IPS-NIHi7 (cell line): ENCODE results near the gene LCE1E.

Experiments
- DNase-seq: peaks from one replicate; pipeline ENCODE4 v3.0.0; 2012; ENCODE audit warnings: mixed read lengths; ENCODE audit errors: extremely low spot score

The LCE1E gene, protein sequence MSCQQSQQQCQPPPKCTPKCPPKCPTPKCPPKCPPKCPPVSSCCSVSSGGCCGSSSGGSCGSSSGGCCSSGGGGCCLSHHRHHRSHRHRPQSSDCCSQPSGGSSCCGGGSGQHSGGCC

DNA sequence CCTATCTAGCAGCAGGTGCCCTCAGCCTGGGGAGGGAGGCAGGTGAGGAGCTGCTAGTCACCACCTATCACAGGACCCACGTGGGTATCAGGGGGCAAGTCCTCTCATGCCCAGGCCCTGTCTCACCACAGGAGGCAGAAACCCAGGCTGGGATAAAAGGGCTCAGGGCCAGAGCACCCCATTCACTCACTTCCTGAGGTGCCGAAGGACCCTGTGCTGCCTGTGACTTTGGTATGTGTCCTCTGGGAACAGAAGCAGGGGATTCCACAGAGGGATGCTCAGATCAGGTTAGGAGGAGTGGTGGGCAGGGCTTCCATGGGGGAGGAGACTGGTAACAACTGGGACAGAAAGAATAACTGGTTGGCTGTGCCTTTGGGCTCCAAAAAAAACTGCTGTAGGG, at the start of gene LCE1E:
TSS of gene LCE1E (plus strand) at position 181 of the 400 bp plus-strand sequence. CDS start 1,043 bp downstream, outside the sequence.
- DNase-seq: no peak

DNA sequence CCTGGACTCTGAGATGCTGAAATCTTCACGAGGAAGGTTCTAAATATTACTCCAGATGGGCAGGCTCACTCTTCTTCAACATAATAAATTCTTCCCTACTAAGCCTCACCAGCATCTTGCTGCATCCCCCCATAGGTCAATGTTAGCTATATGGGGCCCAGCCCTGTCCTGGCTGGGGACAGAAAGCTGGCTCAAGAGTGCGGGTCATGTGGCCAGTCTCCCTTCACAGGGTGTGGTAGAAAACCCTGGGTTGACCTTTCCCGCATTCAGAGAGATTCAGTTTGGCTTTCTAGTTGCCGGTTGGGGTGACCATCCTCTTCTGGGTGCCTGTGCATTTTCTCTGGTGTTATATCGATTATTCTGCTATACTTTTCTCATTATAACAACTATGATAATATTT, 48.1 kb upstream of the LCE1E start:
- no peak for DNase-seq

DNA sequence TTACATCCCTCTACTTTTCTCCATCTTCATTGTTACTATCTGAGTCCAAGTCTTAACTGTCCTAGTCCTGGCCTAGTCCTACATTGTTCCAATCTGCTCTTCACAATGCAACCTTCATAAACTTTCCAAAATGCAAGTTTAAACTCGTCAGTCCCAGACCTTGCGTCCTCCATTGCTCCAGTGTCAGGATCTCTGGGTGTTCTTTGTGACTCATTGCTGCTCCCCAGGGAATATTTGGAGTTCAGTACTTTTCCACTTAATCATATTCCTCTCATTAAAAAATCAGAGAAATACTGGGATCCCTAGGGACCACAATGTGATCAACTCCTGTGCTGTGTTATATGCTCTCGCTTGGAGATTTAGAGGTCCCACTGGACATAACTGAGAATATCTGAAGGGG, 46.2 kb upstream of the LCE1E start:
- DNase-seq: no peak

DNA sequence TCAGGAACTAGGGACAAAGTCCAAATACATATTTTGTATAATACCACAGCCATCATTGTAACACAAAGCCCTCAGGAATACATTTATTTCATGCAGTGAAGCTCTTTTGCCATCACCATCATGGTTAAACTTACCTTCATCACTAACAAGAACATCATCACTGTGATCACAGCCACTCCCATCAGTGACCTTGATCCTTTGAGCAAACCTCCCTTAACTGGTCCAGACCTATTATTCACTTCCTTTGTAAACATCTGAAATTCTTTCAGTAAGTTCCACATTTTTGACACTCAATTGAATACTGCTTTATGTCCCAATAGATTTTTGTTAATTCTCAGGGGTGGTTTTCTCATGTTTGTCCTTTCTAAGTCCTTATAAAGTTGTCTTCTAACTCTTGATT, 44.4 kb upstream of the LCE1E start:
- DNase-seq: no peak

DNA sequence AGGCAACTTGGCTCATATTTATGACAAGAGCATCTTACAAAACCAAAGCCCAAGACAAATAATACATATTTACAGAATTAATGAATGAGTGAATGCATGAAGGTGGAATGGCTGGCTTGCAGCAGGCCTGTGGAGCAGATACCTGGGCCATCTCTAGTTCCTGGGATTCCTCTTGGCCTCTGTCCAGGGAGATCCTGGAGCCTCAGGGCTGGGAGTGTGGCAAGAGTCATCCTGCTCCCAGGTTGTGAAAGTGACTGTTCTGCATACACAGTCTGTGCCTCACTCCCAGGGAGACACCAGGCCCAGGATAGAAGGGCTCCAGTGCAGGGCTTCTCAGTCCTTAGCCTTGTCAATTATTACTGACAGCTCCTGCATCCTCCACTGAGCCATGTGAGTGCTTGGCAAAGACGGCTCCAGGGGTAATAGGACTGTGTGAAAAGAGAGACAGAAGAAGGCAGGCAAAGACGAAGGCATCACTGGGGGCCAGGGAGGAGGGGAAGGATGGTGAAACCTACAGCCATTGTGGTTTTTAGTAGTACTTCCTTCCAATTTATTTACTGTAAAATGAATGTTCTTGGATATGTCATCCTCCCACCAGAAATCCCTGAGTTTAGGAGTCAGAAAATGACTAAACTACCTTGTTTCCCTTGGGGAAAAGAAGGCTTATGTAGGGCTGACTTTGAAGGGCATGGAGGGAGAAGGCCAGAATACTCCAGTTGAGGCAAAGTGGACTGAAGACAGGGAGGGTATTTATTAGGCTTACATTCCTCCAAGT, 42.5 kb upstream of the LCE1E start:
- DNase-seq: no peak

DNA sequence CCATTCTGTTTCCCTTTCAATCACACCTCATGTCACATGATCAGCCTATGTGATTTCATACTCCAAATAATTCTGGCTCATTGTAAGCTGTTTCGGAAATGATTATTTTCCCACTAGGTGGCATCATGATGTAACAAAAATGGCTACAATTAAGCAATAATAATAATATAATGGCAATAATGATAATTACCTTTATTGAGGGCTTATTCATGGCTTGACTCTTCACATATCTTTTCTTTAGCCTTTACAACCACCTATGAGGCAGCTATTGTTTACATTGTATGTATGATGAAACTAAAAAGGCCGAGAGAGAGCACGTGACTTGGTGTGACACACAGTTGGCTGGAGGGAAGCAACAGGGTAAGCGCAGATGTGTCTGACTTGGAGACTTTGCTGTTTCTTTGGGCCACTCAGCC, 40.8 kb upstream of the LCE1E start:
- no peak for DNase-seq

DNA sequence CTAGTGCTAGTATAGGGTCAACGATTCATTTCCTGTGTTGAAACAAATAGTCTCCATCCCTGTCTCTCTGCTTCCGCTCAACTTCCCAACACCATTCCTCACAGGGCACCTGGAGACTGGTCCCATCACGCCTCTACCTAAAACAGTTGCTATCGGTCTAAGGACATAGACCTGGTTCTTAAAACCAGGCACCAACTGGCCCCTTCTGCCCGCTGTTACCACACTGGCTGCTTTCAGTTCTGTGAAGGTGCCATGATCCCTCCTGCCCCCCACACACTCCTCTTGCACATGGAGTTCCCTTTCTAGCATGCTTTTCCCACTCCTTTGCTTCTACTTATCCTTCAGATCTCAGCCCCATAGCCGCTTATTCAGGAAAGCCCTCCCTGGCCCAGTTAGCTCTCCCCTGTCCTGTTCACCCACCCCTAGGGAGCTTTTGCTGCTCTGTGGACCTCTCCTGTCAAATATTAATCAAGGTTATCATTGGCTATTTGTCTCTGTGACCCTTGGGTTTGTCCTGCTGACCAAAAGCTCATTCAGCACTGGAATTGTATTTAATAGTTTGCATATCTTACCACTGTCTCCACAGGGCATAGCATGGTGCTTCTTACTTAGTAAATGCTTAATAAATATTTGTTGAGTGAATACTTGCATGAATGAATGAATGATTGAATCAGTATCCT, 40.2 kb upstream of the LCE1E start:
- no peak for DNase-seq

DNA sequence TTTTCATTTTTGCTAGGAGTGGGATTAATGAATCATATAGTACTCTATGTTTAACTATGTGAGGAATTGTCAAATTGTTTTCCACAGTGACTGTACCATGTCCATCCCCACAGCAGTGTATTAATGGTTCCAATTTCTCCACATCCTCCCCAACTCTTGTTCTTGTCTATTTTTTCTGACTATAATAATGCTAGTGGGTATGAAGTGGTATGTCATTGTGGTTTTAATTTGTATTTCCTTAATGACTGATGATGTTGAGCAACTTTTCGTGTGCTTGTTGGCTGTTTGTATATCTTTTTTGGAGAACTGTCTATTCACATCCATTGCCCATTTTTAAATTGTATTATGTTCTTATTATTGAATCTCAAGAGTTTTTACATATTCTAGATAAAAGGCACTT, 38.2 kb upstream of the LCE1E start:
- DNase-seq: no peak

DNA sequence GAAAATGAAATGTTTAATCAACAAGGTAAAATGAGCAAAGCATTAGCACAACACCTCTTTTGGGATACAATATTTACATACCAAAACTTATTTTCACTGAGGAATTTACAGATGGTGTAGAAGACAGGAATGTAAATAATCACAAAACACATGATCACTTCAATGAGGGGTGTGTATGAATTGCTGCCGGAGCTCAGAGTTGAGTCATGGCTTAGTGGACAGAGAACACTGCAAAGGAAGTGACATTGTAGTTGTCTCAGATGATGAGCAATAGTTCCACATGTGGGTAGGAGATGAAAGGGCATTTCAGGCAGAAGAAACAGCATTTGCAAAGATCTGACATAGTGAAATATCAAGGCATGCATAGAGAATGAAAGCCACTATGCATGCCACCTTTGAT, 33.8 kb upstream of the LCE1E start:
- DNase-seq: no peak

DNA sequence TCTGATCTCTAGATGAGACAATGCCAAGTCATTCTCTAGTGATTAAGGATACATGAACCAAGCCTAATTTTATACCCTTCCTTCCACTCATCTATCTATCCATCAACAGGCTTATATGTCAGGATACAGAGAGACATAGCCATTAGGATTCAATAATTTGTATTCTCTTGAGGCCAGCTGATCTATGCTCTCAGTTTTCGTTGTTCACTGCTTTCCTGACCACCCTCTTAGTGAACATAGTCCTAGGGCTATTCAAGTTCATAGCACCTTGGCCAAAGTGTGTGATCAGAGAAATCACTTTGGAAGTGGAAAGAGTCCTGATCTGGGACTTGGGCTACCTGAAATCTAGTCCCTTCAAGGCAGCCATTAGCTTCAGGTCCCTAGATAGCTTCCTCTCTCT, 32.5 kb upstream of the LCE1E start:
- no peak for DNase-seq

DNA sequence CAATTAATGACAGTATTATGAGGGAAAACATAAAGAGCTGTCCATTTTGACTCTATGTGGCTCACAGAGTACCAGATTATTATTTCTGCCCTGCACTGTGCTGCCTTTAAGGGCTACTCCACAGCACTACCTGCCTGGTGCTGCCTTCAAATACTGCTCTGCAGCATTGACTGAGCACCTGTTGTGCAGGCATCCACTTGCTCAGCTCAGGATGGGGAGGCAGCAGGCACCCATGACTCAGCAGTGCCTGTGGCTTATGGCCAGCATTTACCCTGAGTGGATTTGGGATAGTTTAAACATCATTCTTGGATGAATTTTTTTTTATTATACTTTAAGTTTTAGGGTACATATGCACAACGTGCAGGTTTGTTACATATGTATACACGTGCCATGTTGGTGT, 29.2 kb upstream of the LCE1E start:
- no peak for DNase-seq

DNA sequence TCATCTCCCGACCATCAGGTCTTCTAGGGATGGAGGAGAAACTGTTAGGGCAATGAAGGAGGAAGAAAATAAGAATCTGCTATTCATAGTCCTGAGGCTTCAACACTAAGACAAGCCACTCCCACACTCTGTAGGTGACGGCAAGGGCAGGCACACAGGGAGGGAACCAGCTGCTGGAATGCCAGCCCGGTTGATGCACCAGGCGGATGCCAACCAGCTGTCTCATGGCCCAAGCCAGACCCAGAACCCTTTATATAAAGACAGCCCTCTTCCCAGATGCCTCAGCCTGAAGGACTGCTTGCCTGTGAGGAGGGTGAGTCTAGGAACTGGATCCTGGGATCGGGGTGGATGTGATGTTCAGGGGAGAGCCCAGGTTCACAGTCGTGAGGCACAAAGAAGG, 28.3 kb upstream of the LCE1E start, which contains the start of gene KPRP:
TSS of gene KPRP (plus strand) at position 279 of the 400 bp plus-strand sequence. CDS start 1,564 bp downstream, outside the sequence.
- DNase-seq: no peak

DNA sequence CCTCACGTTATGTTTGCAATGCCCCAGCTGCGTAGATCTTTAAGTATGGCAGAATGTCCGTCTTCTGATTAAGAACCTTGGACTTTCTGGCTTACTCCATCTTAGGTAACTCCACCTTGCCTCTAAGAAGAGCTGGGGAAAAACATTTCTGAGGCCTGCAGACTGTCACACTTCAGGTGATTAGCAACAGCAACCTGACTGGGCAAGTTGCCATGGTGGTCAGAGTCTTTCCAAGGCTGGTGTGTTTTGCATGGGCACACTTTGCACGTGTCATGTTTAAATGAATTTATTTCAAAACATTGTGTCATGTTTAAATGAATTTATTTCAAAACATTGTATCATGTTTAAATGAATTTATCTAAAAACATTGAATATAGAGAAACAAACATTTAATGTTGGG, 27.4 kb upstream of the LCE1E start:
- DNase-seq: no peak

DNA sequence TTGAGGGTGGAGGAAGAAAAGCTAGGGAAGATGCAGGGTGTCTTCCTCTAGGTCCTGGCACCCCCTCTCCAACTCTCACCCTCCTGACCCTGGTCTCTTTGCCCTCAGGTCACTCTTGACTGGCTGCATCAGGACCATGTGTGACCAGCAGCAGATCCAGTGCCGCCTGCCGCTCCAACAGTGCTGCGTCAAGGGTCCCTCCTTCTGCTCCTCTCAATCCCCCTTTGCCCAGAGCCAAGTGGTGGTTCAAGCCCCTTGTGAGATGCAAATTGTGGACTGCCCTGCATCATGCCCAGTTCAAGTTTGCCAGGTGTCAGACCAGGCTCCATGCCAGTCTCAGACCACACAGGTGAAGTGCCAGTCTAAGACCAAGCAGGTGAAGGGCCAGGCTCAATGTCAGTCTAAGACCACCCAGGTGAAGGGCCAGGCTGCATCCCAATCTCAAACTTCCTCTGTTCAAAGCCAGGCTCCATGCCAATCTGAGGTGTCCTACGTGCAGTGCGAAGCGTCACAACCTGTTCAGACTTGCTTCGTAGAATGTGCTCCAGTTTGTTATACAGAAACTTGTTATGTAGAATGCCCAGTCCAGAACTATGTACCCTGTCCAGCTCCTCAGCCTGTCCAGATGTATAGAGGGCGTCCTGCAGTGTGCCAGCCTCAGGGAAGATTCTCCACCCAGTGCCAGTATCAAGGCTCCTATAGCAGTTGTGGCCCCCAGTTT, 26.4 kb upstream of the LCE1E start:
- no peak for DNase-seq

DNA sequence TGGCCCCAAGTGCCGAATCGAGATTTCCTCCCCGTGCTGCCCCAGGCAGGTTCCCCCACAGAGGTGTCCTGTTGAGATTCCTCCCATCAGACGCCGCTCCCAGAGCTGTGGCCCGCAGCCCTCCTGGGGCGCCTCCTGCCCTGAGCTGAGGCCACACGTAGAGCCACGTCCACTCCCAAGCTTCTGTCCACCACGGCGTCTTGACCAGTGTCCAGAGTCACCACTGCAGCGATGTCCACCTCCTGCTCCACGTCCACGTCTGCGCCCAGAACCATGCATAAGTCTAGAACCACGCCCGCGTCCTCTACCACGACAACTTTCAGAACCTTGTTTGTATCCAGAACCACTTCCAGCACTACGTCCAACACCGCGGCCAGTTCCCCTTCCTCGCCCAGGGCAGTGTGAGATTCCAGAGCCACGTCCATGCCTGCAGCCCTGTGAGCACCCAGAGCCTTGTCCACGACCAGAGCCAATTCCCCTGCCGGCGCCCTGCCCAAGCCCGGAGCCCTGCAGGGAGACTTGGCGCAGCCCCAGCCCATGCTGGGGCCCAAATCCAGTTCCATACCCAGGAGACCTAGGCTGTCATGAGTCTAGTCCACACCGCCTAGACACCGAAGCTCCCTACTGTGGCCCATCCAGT, 25.4 kb upstream of the LCE1E start:
- DNase-seq: no peak

DNA sequence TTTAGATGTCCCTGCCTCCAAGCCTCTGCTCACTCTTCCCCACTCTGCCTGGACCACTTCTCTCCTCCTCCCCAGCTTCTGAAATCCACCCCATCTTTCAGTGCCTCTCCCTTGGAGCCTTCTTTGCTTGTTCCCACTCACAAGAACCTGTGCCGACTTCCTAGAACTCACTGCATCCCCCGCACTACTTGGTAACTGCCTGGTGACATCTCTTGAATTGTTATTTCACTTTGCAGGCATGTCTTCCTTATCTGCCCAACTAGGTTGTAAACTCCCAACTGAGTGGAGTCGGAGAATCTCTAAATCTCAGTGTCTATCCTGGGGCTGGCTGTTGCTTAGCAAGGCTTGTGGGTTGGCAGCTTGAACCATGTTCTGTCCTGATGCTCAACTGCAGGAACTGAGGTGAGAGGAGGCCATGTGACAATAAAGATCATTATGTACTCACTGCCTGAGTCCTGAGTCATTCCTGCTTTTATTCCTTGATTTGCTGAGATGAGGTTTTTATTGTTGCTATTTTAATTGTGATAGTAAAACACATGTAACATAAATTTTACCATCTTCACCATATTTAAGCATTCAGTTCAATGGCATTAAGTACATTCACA, 24.3 kb upstream of the LCE1E start:
- DNase-seq: no peak

DNA sequence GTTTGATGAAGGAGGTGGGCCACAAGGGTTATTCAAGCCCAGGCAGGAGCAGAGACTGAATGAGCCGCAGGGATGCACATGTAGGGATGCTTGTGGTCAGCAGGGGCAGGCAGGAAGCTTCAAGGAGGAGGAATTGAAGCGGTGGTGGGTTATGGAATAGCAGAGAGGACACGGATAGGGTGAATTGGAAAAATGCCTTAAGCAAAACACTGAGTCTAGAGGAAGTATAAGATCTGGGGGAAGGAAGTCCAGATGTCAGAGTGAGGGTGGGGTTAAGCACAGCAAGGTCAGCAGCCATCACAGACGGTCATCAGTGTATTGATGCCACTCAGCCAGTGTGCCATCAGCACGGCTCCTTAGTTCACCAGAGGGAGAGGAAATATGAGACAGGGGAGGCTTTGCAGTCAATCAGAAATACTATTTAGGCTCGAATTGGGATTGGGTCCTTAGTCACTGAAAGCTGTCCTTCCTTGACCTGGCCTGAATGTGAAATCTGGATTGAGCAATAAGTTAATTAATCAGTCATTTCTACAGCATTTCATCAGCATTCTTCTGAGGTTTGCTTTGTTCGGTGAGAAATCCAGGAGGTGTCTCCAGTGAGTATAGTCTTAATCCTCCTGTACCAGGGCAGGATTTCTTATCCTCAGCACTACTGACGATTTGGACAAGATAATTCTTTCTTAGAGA, 17.1 kb upstream of the LCE1E start:
- DNase-seq: no peak

DNA sequence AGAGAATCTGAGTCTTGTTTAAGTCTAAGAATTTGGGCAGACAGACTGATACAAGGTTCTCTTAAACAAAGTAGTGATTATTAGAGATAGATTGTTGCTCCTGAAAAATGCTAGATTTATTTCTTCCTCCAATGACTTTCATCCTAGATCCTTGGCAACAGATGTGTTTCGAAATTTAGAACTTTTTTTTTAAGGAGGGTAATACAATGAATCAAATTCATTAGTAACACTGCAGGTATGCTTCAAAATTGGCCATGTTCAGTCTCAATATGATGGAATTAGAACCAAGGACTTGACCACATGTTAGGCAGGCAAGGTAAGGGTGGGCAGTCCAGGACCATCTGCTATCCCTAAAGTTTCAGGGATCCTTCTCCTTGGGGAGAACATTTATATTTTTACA, 15.6 kb upstream of the LCE1E start:
- no peak for DNase-seq

DNA sequence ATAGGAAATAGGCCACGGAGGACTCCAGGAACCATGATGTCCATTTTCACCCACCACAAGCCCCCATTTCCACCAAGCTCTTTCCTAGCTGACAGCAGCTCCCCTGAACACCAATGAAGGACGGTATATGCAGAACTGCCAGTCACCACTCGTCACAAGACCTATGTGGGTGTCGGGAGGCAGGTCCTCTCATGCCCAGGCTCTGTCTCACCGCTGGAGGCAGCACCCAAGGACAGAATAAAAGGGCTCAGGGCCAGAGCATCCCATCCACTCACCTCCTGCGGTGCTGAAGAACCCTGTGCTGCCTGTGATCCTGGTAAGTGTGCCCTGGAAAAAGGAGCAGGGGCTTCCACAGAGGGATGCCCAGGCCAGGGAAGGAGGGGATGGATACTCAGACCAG, 11.2 kb upstream of the LCE1E start, which contains the start of gene LCE1F:
TSS of gene LCE1F (plus strand) at position 266 of the 400 bp plus-strand sequence. CDS start 1,232 bp downstream, outside the sequence.
- DNase-seq: no peak

DNA sequence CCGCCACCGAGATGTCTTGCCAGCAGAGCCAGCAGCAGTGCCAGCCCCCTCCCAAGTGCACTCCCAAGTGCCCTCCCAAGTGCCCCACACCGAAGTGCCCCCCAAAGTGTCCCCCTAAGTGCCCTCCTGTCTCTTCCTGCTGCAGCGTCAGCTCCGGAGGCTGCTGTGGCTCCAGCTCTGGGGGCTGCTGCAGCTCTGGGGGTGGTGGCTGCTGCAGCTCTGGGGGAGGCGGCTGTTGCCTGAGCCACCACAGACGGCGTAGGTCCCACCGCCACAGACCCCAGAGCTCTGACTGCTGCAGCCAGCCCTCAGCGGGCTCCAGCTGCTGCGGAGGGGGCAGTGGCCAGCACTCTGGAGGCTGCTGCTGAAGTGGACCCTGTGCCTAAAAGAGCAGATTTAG, 9.7 kb upstream of the LCE1E start:
- no peak for DNase-seq
